K562 (cell line): Measurements from ENCODE around the gene ENDOG. TPM values are rescaled to one million over a fixed set of nuclear protein-coding genes. Genes with fewer than 3 reads are reported as not detected.

ENCODE experiments used
- DIDO1 ChIP-seq: fragments of 450-650 bp; IDR thresholded peaks from 2 replicates; pipeline ENCODE4 v1.6.1; 2016; ENCODE audit warnings: low read depth, missing biosample characterization, missing genetic modification characterization
- E4F1 ChIP-seq: fragments of 250-450 bp; sonication (Bioruptor Pico); IDR thresholded peaks from 2 replicates; pipeline ENCODE4 v1.5.0; 2021; ENCODE audit warnings: mild to moderate bottlenecking, borderline replicate concordance
- FOSL1 ChIP-seq: fragments of 200-800 bp; sonication (Bioruptor generic); conservative IDR thresholded peaks from 2 replicates; pipeline ENCODE4 v1.6.1; 2016; ENCODE audit warnings: missing genetic modification characterization, missing compliant biosample characterization
- MNT ChIP-seq, 2 experiments: fragments of 450-650 bp; conservative IDR thresholded peaks; 2 replicates each; pipeline ENCODE4 v1.6.1; 2017; ENCODE audit warnings: mild to moderate bottlenecking in 2 of 2, moderate library complexity in 2 of 2
- MTA1 ChIP-seq: fragments of 450-650 bp; IDR thresholded peaks from 2 replicates; pipeline ENCODE4 v1.6.1; 2017; ENCODE audit warnings: borderline replicate concordance
- NR4A1 ChIP-seq, 2 experiments: fragments of 250-450 bp in 1 of 2; fragments of 450-650 bp in 1 of 2; sonication (Bioruptor Pico) in 1 of 2; IDR thresholded peaks; 2 replicates each; pipeline versions ENCODE4 v1.4.0 to v1.6.1; 2016 to 2020; ENCODE audit warnings: mild to moderate bottlenecking in 2 of 2, missing compliant biosample characterization in 1 of 2, missing genetic modification characterization in 1 of 2, moderate library complexity in 1 of 2
- NRF1 ChIP-seq, 2 experiments: fragments of 450-650 bp; IDR thresholded peaks in 1 of 2; conservative IDR thresholded peaks in 1 of 2; 2 replicates each; pipeline ENCODE4 v1.6.1; 2014; ENCODE audit warnings: mild to moderate bottlenecking in 2 of 2
- NUFIP1 ChIP-seq: fragments of 450-650 bp; IDR thresholded peaks from 2 replicates; pipeline ENCODE4 v1.6.1; 2018; ENCODE audit not compliant: partially characterized antibody
- PHF21A ChIP-seq: fragments of 450-650 bp; IDR thresholded peaks from 2 replicates; pipeline ENCODE4 v1.6.1; 2017; ENCODE audit warnings: low read depth, borderline replicate concordance
- SMC3 ChIP-seq: conservative IDR thresholded peaks from 2 replicates; pipeline ENCODE4 v1.6.1; 2011; ENCODE audit warnings: low read depth, low read length, improper control_type of control experiment; ENCODE audit not compliant: insufficient read depth
- ZBTB40 ChIP-seq, 2 experiments: fragments of 450-650 bp in 1 of 2; sonication (generic) in 1 of 2; formaldehyde crosslinking in 1 of 2; IDR thresholded peaks; 2 replicates each; pipeline versions ENCODE4 v1.7.1 to v1.9.0; 2016 to 2022; ENCODE audit warnings: inconsistent platforms in 1 of 2, mild to moderate bottlenecking in 1 of 2, missing genetic modification reagents in 1 of 2
- polyA plus RNA-seq, 8 experiments: library from polyadenylated mRNA; depleted of rRNA in 4 of 8; stranded (reverse) in 5 of 8; unstranded in 3 of 8; fragments of >200 nt; fragmentation: Nextera tagmentation in 2 of 8; fragmentation: Illumina TruSeq in 1 of 8; extraction: Ambion mirVana in 2 of 8; extraction: Trizol in 1 of 8; gene quantifications; 2 replicates each; pipeline versions ENCODE4 v1.2.1 to v1.2.3, GENCODE V29; 2011 to 2014; ENCODE audit warnings: inconsistent platforms in 1 of 8, missing spikeins in 1 of 8
- total RNA-seq, 7 experiments: library from RNA; depleted of rRNA in 6 of 7; stranded (reverse); fragments of >200 nt in 6 of 7; fragmentation: Illumina TruSeq in 2 of 7; extraction: Trizol in 2 of 7; gene quantifications; 2 replicates each; pipeline versions ENCODE4 v1.2.1 to v1.2.3, GENCODE V29; 2011 to 2021; ENCODE audit warnings: low replicate concordance in 1 of 7

The ENDOG gene
- total and polyA plus RNA-seq, 9 of the 15 experiments (the other 6 are each of a cell fraction or from before 2014, with no cell fraction given), result 1.2 to 91.0 (median 25.5) TPM

GRCh38 chr9:128771745-128772519, 46.4 kb upstream of the ENDOG start, which contains the start of gene ZER1 (continued):
- TF ChIP-seq E4F1 (CRISPR knock-in tag), result no peak
- TF ChIP-seq MTA1, result no peak
- peak; percentile 47 for TF ChIP-seq FOSL1
- TF ChIP-seq NUFIP1, result no peak
- TF ChIP-seq MNT (conservative IDR thresholded peaks at IDR 0.05), result peak; percentile 84 to 93
- peak; percentile 97 for TF ChIP-seq ZBTB40 (IDR thresholded peaks at IDR 0.05)
- TF ChIP-seq ZBTB40 (CRISPR knock-in tag; IDR thresholded peaks at IDR 0.05), result no peak
- peak; percentile 43; the same call in 1 of the 2 replicates for TF ChIP-seq PHF21A
- peak; percentile 82 for TF ChIP-seq DIDO1 (tag)
- TF ChIP-seq SMC3, result no peak
- peak in 1 of 2 experiments; percentile 33; a peak in 2 of 4 replicates for TF ChIP-seq NRF1 (conservative IDR thresholded peaks at IDR 0.05 in 1 of 2, IDR thresholded peaks at IDR 0.05 in 1 of 2)
- no peak for TF ChIP-seq NR4A1 (CRISPR knock-in tag; IDR thresholded peaks at IDR 0.05)
- no peak for TF ChIP-seq NR4A1 (tag; IDR thresholded peaks at IDR 0.05)
